ENCODE data around the gene FAM13B. TPM values are rescaled to one million over a fixed set of nuclear protein-coding genes. Genes with fewer than 3 reads are reported as not detected.

Gene FAM13B
- polyA plus RNA-seq, 1 donor = 24.6 TPM

GRCh38 chr5:137890845-137891244, 142.0 kb downstream of the FAM13B start:
- no peak for DNase-seq

DNA sequence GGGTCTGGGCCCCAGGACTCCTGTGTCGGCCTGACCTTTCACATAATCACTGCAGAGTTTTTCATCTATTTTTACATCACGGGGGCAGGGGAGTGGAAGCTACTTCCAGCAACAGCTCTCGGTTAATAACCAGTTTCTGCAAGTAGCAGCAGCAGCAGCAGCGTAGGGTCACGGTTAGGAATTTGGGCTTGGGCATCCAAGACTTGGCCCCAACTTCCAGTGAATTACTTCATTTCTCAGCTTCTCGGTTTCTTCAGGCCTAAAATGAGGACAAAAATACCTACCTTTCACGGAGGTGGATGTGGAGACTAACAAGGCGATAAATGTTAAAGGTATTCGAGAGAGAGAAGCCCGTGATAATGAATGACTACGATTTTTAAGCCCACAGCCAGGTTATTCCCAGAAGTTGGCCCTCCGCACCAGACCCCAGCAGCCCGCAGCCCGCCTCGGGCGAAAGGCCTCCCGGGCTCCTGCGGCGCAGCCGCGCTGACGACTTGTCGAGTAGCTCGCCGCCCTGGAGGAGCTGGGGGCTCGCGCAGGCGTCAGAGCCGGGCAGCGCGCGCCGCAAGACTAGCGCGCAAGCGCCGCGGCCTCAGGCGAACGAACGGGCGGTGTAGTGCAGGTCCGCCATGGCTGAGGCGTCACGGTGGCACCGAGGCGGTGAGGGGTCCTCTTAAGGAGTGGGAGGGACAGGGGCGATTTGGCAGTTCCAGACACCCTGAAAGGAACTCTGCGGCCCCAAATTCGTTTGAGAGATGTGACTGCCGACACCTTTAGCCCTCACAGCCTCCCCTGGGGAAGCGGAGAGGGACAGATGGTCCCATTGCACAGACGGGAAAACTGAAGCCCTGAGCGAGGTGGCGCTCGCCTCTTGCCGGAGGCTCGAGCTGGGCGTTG, 143.8 kb downstream of the FAM13B start, which contains the start of gene PKD2L2:
Gene PKD2L2, plus strand, starts transcription at position 595 of the 897 bp plus-strand sequence. Its CDS starts 35 bp downstream, at position 630.
- peak; percentile 89 for DNase-seq

DNA sequence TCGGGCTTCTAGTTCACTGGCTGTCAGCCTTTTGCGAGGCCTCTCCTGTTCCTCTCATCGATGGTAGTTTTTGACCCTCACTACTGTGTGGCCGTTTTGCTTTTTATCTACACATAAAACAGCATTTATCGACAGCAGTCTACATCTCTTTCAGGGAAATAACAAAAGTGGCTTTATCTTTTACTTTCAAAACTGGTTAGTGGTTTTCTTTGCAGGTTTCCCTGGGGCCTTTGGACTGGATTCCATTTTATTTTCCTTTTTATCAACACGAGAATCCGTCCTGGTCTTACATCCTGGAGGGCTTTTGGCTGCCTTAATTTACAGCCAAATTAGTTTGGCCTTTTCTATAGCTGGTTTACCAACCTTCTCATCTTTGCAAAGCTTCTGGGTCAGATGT, 144.4 kb downstream of the FAM13B start:
- DNase-seq = no peak

Other genes starting within 250 kb of the FAM13B start
- gene MYOT, start 165.2 kb downstream of the FAM13B start, polyA plus RNA-seq (ENCODE audit: insufficient read length) = 268 TPM
- 0.74 TPM for gene PKD2L2, start 143.6 kb downstream of the FAM13B start, polyA plus RNA-seq (ENCODE audit: insufficient read length)
- gene WNT8A, start 51.0 kb upstream of the FAM13B start, polyA plus RNA-seq (ENCODE audit: insufficient read length) = not detected
- 0.68 TPM for gene NME5, start 106.3 kb upstream of the FAM13B start, polyA plus RNA-seq (ENCODE audit: insufficient read length)
- gene BRD8, start 145.6 kb upstream of the FAM13B start, polyA plus RNA-seq (ENCODE audit: insufficient read length) = 54.7 TPM
- gene KIF20A, start 146.0 kb upstream of the FAM13B start, polyA plus RNA-seq (ENCODE audit: insufficient read length) = 17.5 TPM
- 33.8 TPM for gene CDC23, start 180.2 kb upstream of the FAM13B start, polyA plus RNA-seq (ENCODE audit: insufficient read length)
- gene GFRA3, start 241.5 kb upstream of the FAM13B start, polyA plus RNA-seq (ENCODE audit: insufficient read length) = 2.8 TPM